GM12878 (cell line): ENCODE results near the gene TBC1D10A.

Experiments used
- BCL3 ChIP-seq: IDR thresholded peaks from 2 replicates; pipeline ENCODE4 v1.6.1; 2011; ENCODE audit warnings: borderline replicate concordance, low read depth, mild to moderate bottlenecking, moderate library complexity, low read length; ENCODE audit not compliant: insufficient read depth, poor library complexity, severe bottlenecking
- CTCF ChIP-seq, 3 experiments: IDR thresholded peaks in 2 of 3; conservative IDR thresholded peaks in 1 of 3; 2 replicates each; pipeline ENCODE4 v1.5.1; 2011; ENCODE audit warnings: low read depth in 3 of 3, low read length in 3 of 3, mild to moderate bottlenecking in 3 of 3, control low read depth in 2 of 3, moderate library complexity in 2 of 3, inconsistent platforms in 1 of 3, mixed read lengths in 1 of 3; ENCODE audit not compliant: control insufficient read depth in 2 of 3, insufficient read depth in 1 of 3; ENCODE audit errors: extremely low read depth in 1 of 3
- NFIC ChIP-seq: IDR thresholded peaks from 2 replicates; pipeline ENCODE4 v1.6.1; 2012; ENCODE audit warnings: low read depth, mild to moderate bottlenecking, inconsistent platforms, low read length, moderate library complexity
- NFXL1 ChIP-seq: fragments of 450-650 bp; IDR thresholded peaks from 2 replicates; pipeline ENCODE4 v1.6.1; 2017; ENCODE audit warnings: antibody characterized with exemption, mild to moderate bottlenecking, borderline replicate concordance
- NFYB ChIP-seq: IDR thresholded peaks from 2 replicates; pipeline ENCODE4 v1.6.1; 2011; ENCODE audit warnings: low read depth, mild to moderate bottlenecking, low read length, improper control_type of control experiment, moderate library complexity; ENCODE audit not compliant: insufficient read depth
- NR2C2 ChIP-seq: IDR thresholded peaks from 2 replicates; pipeline ENCODE4 v1.6.1; 2011; ENCODE audit warnings: borderline replicate concordance, low read depth; ENCODE audit not compliant: control insufficient read depth, insufficient read length
- POLR2AphosphoS2 ChIP-seq: IDR thresholded peaks from 2 replicates; pipeline ENCODE4 v1.6.1; 2011; ENCODE audit warnings: low read depth, mild to moderate bottlenecking, low read length, improper control_type of control experiment, moderate library complexity
- RUNX3 ChIP-seq: IDR thresholded peaks from 2 replicates; pipeline ENCODE4 v1.6.1; 2012; ENCODE audit warnings: low read length, inconsistent platforms
- ZNF217 ChIP-seq: fragments of 450-650 bp; IDR thresholded peaks from 2 replicates; pipeline ENCODE4 v1.6.1; 2017; ENCODE audit warnings: antibody characterized with exemption, mild to moderate bottlenecking
- TF ChIP-seq, protein P1 (sequence below): fragments of 450-650 bp; IDR thresholded peaks from 2 replicates; pipeline ENCODE4 v1.6.1; 2017; ENCODE audit warnings: antibody characterized with exemption, mild to moderate bottlenecking, moderate library complexity

DNA sequence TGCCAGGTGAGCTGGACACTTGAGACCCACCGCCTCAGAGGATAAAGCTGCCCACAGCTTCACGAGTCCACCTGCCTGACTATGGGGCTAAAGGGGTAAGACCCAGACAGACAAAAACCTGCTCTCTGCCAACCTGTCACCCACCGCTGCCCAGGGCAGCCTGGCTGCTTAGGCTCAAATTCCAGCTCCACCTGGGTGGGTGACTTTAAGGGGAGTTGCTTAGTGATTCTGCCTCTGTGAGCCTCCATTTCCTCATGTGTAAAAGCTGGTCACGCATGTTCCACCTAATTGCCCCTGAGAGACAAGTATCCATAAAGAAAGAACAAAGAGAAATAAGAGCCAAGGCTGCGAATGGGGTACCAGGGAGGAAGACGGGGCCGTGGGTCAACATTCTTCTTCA, 33.7 kb downstream of the TBC1D10A start:
- TF ChIP-seq POLR2AphosphoS2, result no peak
- no peak for TF ChIP-seq BCL3
- no peak for TF ChIP-seq NR2C2
- TF ChIP-seq RUNX3, result no peak
- TF ChIP-seq NFXL1, result no peak
- no peak for TF ChIP-seq ZNF217
- no peak for TF ChIP-seq NFIC
- TF ChIP-seq NFYB, result no peak
- no peak for TF ChIP-seq CTCF (IDR thresholded peaks at IDR 0.05 in 2 of 3, conservative IDR thresholded peaks at IDR 0.05 in 1 of 3; ENCODE audit: control insufficient read depth in 2 of 3, extremely low read depth in 1 of 3, insufficient read depth in 1 of 3, low read depth in 3 of 3, low read length in 3 of 3)
- TF ChIP-seq, protein P1, sequence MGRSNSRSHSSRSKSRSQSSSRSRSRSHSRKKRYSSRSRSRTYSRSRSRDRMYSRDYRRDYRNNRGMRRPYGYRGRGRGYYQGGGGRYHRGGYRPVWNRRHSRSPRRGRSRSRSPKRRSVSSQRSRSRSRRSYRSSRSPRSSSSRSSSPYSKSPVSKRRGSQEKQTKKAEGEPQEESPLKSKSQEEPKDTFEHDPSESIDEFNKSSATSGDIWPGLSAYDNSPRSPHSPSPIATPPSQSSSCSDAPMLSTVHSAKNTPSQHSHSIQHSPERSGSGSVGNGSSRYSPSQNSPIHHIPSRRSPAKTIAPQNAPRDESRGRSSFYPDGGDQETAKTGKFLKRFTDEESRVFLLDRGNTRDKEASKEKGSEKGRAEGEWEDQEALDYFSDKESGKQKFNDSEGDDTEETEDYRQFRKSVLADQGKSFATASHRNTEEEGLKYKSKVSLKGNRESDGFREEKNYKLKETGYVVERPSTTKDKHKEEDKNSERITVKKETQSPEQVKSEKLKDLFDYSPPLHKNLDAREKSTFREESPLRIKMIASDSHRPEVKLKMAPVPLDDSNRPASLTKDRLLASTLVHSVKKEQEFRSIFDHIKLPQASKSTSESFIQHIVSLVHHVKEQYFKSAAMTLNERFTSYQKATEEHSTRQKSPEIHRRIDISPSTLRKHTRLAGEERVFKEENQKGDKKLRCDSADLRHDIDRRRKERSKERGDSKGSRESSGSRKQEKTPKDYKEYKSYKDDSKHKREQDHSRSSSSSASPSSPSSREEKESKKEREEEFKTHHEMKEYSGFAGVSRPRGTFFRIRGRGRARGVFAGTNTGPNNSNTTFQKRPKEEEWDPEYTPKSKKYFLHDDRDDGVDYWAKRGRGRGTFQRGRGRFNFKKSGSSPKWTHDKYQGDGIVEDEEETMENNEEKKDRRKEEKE, result no peak
